GM21529 (cell line): ENCODE results near the gene SLC35B2.

Experiments
- ATAC-seq: cut with Tn5 transposase; IDR thresholded peaks from one replicate; pipeline ENCODE4 v1.9.1; 2021; ENCODE audit not compliant: unreplicated experiment

SLC35B2 gene

GRCh38 chr6:44268095-44268628 lies 10.8 kb upstream of the SLC35B2 start:
- no peak for ATAC-seq

GRCh38 chr6:44267252-44267651 lies 9.9 kb upstream of the SLC35B2 start:
- no peak for ATAC-seq

GRCh38 chr6:44266347-44266746 lies 9.0 kb upstream of the SLC35B2 start:
- peak; percentile 42 for ATAC-seq

GRCh38 chr6:44265722-44266233 lies 8.4 kb upstream of the SLC35B2 start:
- no peak for ATAC-seq

DNA sequence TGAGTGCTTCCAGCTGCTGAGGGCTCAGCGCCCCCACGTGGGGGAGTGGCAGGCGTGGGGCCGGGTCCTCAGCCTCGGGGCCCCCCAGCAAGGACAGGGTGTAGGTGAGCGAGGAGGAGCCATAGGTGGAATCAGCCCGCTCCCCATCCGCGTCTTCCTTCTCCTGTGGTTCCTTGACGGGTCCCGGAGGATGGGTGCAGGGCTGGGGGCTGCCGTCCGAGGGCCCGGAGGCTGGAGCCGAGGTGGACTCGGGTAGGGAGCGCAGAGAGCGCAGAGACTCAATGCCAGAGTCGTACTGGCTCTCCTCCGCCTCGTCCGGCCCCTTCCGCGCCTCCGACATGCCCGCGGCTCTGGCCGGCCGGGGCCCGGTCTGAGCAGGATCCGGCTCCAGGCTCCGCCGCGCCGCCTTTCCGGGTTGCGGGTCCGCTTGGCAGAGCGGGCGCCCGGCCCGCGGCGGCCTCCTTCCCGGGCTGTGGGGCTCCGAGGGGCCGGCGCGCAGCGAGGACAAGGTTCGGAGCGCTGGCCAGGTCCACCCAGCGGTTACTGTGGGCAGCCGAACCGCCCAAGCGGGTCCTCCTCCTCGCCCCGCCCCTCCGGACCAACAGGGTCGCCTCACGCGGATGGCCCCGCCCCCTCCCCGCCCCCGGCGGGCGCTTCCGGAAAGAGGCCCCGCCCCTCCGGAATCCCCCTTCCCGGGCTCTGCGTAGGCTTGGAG lies 7.8 kb upstream of the SLC35B2 start, which contains the start of gene NFKBIE:
NFKBIE (minus strand) TSS at position 545 of the 715 bp plus-strand sequence; CDS start at position 340, 205 bp downstream.
- peak; percentile 33 for ATAC-seq

DNA sequence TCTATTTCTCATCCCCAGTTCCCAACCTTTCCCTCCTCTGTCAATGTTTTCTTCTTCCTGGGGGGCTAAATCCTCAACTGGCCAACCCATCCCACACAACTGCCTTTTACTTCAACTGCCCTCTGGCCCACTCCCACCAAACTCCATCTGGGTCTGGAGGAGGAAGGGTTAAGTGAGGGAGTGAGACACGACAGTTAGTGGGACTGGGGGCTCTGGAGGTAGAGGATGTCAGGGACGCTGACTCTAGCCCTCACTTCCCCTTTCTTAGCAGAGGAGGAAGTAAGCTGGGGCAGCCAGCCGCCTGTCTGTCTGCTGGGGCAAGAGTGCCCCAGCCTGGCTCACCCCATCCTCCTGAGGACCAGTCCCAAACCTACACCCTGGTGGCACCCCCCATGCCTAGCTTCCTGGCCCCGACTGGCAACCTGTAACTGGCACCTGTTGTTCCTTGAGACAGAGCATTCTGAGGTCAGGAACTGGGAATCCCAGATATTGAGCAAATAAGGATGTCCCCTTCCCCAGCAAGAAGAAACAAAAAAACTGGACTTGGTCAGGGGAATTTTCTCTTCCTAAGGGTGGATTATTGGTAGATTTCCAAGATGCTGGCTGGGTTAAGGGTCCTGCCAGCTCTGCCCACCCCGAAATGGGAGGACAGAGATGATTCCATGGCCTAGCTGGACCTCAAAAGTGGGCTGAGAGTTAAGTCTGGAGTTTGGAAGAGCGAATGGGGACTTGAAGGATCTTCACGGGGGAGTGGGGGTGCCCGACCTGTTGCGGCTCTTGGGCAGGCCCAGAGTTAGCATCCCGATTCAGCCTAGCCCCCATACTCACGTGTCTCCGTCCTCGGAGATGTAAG lies 7.1 kb upstream of the SLC35B2 start:
- ATAC-seq: peak; percentile 30

- no peak for ATAC-seq
Observed at GRCh38 chr6:44263354-44264100, 6.2 kb upstream of the SLC35B2 start.

GRCh38 chr6:44262467-44263353 lies 5.4 kb upstream of the SLC35B2 start:
- ATAC-seq: no peak

GRCh38 chr6:44261581-44261980 lies 4.3 kb upstream of the SLC35B2 start:
- no peak for ATAC-seq

GRCh38 chr6:44260451-44261297 lies 3.3 kb upstream of the SLC35B2 start:
- ATAC-seq: no peak

DNA sequence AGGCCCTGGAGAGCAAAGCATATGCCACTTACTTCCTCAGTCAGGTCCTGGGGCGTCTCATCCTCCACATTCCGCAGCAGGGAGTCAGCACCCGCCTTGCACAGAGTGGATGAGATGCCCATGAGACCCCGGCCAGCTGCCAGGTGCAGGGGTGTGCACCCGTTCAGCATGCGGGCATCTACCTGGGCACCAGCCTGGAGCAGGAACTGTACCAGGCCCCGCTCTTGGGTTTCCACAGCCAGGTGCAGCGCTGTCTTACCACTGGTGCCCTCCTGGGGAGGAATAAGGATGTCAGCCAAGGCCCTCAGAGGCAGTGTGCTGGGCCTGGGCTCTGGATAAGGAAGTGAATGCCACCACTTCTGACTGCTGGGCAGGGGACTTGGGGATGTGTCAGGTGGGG lies 2.7 kb upstream of the SLC35B2 start:
- no peak for ATAC-seq

- ATAC-seq: no peak
Observed at GRCh38 chr6:44258921-44259320, 1.6 kb upstream of the SLC35B2 start.

GRCh38 chr6:44258325-44258863 lies 1.1 kb upstream of the SLC35B2 start:
- no peak for ATAC-seq

DNA sequence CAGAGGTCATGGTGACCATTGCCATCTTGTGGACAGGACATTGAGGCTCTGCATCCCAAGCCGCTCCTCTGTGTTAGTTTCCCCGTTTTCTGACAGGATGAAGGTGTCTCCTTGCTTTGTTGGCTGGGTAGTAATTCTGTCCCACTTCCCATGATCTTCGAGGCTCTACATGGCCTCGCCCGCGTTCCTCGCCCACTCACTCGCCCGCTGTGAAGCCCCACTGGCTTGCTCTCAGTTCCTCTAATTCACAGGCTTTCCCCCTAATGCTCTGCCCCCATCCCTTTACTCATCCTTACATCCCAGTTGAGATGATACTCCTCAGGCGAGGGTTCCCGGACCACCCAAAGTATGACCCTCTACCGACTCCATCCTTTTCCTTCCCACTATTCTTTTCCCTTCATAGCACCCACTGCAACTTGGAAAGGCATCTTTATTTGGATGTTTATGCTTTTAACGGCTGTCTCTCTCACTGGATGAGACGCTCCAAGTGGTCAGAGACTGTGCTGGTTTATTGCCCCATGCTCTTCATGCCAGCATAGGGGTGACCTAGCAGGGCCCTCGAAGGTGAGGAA lies 511 bp upstream of the SLC35B2 start:
- peak; percentile 26 for ATAC-seq

DNA sequence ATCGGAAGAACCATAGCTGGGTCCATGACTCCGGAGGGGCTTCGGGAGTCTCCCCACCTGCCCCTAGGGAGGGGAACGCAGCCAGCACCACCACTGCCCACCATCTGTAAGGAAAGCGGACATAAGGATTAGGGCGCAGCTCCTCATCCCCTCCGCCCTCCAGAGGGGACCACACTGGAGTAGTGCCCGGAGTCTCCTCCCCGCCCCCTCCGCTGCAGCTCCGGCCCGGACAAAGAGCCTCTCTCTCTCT lies 628 bp downstream of the SLC35B2 start:
- ATAC-seq: no peak

GRCh38 chr6:44255871-44256774 lies 1.2 kb downstream of the SLC35B2 start:
- ATAC-seq: no peak

- no peak for ATAC-seq
Observed at GRCh38 chr6:44255105-44255808, 2.1 kb downstream of the SLC35B2 start.
